ENCODE data around the gene STPG1.

The STPG1 gene

DNA sequence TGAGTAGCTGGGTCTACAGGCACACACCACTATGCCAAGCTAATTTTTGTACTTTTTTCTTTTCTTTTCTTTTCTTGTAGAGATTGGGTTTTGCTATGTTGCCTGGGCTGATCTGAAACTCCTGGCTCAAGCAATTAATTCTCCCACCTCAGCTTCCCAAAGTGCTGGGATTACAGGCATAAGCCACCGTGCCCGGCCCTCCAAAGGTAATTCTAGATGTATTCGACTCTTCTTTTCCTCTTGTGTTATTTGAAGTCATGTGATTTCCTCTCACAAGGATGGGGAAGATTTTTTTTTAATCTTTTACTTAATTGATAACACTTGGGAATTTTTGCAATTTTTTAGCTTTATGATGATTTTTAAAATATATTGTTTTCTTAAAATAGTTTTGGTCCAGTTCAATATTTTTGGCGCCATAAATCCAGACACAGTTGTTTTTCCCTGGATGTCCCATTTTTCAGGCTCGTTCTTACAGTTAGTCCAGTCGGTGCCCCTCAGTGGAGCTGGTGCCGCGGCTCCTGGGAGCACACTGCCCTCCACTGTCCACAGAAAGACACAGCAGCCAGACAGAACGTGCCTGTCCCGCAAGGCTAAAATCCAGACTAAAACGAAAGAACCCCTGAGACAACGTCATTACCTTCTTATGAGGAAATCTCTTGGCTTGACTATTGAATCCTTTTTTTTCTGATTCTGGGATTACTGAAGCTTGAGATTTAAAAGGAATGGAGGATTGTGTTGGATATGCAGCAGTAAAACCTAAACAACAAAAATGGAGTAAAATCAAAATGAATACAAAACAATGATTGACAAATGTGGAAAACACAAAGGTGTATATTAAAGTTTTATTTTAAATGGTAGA lies 22.4 kb downstream of the STPG1 start:
- no peak overlapping the region for H3K27ac ChIP-seq (replicated peaks)
- H3K27me3 ChIP-seq (ENCODE audit: insufficient read depth, poor library complexity, severe bottlenecking) = no peaks in the 10 kb centered on the region
- no peak for TF ChIP-seq SPI1 (IDR thresholded peaks at IDR 0.05; ENCODE audit: borderline replicate concordance, low read depth)
- TF ChIP-seq, protein P1, sequence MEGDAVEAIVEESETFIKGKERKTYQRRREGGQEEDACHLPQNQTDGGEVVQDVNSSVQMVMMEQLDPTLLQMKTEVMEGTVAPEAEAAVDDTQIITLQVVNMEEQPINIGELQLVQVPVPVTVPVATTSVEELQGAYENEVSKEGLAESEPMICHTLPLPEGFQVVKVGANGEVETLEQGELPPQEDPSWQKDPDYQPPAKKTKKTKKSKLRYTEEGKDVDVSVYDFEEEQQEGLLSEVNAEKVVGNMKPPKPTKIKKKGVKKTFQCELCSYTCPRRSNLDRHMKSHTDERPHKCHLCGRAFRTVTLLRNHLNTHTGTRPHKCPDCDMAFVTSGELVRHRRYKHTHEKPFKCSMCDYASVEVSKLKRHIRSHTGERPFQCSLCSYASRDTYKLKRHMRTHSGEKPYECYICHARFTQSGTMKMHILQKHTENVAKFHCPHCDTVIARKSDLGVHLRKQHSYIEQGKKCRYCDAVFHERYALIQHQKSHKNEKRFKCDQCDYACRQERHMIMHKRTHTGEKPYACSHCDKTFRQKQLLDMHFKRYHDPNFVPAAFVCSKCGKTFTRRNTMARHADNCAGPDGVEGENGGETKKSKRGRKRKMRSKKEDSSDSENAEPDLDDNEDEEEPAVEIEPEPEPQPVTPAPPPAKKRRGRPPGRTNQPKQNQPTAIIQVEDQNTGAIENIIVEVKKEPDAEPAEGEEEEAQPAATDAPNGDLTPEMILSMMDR (IDR thresholded peaks at IDR 0.05; ENCODE audit: insufficient read depth, low read length) = peak; percentile 85
- TF ChIP-seq POLR2AphosphoS5 (IDR thresholded peaks at IDR 0.05; ENCODE audit: low read depth) = no peak
- TF ChIP-seq GABPA (IDR thresholded peaks at IDR 0.05; ENCODE audit: low read depth) = no peak
- TF ChIP-seq, protein P2, sequence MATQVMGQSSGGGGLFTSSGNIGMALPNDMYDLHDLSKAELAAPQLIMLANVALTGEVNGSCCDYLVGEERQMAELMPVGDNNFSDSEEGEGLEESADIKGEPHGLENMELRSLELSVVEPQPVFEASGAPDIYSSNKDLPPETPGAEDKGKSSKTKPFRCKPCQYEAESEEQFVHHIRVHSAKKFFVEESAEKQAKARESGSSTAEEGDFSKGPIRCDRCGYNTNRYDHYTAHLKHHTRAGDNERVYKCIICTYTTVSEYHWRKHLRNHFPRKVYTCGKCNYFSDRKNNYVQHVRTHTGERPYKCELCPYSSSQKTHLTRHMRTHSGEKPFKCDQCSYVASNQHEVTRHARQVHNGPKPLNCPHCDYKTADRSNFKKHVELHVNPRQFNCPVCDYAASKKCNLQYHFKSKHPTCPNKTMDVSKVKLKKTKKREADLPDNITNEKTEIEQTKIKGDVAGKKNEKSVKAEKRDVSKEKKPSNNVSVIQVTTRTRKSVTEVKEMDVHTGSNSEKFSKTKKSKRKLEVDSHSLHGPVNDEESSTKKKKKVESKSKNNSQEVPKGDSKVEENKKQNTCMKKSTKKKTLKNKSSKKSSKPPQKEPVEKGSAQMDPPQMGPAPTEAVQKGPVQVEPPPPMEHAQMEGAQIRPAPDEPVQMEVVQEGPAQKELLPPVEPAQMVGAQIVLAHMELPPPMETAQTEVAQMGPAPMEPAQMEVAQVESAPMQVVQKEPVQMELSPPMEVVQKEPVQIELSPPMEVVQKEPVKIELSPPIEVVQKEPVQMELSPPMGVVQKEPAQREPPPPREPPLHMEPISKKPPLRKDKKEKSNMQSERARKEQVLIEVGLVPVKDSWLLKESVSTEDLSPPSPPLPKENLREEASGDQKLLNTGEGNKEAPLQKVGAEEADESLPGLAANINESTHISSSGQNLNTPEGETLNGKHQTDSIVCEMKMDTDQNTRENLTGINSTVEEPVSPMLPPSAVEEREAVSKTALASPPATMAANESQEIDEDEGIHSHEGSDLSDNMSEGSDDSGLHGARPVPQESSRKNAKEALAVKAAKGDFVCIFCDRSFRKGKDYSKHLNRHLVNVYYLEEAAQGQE (IDR thresholded peaks at IDR 0.05; ENCODE audit: insufficient replicate concordance, low read depth) = no peak
- DNase-seq (ENCODE audit: low read depth in 1 of 2, low spot score in 1 of 2) = peak; percentile 54 to 65
- no peak overlapping the region for H3K4me3 ChIP-seq (replicated peaks; ENCODE audit: insufficient read depth, low read length)

DNA sequence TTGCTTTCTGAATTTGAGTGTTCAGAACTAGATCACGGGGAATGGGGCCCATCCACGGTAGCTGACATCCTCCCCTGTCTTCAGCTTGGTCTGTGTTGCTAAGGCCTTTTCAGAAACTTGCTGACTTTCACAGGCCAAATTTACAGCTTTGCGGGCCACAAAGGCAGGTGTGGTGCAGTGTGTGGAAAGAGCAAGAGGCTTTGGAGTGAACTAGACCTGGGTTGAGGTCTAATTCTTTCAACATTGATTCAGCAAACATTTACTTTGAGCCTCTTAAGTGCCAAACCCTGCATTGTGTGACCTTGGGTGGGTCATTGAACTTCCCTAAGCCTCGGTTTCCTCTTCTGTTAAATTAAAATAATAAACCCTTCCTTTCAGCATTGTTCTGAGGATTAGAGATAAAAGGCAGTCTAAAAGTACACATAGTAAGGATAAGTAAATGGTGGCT lies 24.3 kb downstream of the STPG1 start:
- no peak overlapping the region for H3K4me3 ChIP-seq (replicated peaks; ENCODE audit: insufficient read depth, low read length)
- no peak for TF ChIP-seq POLR2AphosphoS5 (IDR thresholded peaks at IDR 0.05; ENCODE audit: low read depth)
- TF ChIP-seq, protein P2 (IDR thresholded peaks at IDR 0.05; ENCODE audit: insufficient replicate concordance, low read depth) = no peak
- TF ChIP-seq GABPA (IDR thresholded peaks at IDR 0.05; ENCODE audit: low read depth) = no peak
- TF ChIP-seq, protein P1 (IDR thresholded peaks at IDR 0.05; ENCODE audit: insufficient read depth, low read length) = no peak
- no peak for TF ChIP-seq SPI1 (IDR thresholded peaks at IDR 0.05; ENCODE audit: borderline replicate concordance, low read depth)
- no peak overlapping the region for H3K27ac ChIP-seq (replicated peaks)
- DNase-seq (ENCODE audit: low read depth in 1 of 2, low spot score in 1 of 2) = no peak
- H3K27me3 ChIP-seq (ENCODE audit: insufficient read depth, poor library complexity, severe bottlenecking) = no peaks in the 10 kb centered on the region

DNA sequence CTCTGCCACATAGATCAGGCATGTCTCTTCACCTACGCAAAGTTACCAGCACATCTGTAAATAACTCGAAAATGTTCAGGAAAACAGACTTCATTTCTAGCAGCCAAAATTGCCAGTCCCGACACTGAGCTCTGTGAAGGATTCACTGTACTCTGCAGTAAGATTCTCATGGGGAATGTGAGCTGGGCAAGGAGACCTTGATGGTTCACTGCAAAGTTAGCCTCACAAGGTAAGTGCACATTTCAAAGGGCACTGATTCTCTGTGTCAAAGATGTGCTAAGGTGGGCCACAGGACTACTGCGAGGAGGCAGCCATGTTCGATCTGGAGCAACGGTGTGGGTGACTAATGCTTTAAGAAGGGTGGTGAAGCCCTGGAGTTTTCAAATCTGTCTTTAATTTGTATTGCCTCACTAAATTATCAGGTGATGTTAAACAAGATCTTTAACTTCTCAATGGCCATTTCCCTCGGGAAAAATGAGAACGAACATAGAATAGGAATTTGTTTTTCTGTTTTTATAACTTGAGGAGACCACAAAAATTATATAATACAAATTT lies 25.2 kb downstream of the STPG1 start:
- H3K4me3 ChIP-seq (replicated peaks; ENCODE audit: insufficient read depth, low read length) = no peak overlapping the region
- no peaks in the 10 kb centered on the region for H3K27me3 ChIP-seq (ENCODE audit: insufficient read depth, poor library complexity, severe bottlenecking)
- no peak overlapping the region for H3K27ac ChIP-seq (replicated peaks)
- DNase-seq (ENCODE audit: low read depth in 1 of 2, low spot score in 1 of 2) = no peak
- no peak for TF ChIP-seq GABPA (IDR thresholded peaks at IDR 0.05; ENCODE audit: low read depth)
- TF ChIP-seq, protein P1 (IDR thresholded peaks at IDR 0.05; ENCODE audit: insufficient read depth, low read length) = no peak
- TF ChIP-seq, protein P2 (IDR thresholded peaks at IDR 0.05; ENCODE audit: insufficient replicate concordance, low read depth) = no peak
- TF ChIP-seq POLR2AphosphoS5 (IDR thresholded peaks at IDR 0.05; ENCODE audit: low read depth) = no peak
- no peak for TF ChIP-seq SPI1 (IDR thresholded peaks at IDR 0.05; ENCODE audit: borderline replicate concordance, low read depth)
